HG02870 (cell line): ENCODE measurements around the gene USP47.

Experiments used
- ATAC-seq: cut with Tn5 transposase; IDR thresholded peaks from one replicate; pipeline ENCODE4 v1.9.1; 2021; ENCODE audit warnings: mild to moderate bottlenecking, moderate library complexity; ENCODE audit not compliant: unreplicated experiment

Gene USP47

DNA sequence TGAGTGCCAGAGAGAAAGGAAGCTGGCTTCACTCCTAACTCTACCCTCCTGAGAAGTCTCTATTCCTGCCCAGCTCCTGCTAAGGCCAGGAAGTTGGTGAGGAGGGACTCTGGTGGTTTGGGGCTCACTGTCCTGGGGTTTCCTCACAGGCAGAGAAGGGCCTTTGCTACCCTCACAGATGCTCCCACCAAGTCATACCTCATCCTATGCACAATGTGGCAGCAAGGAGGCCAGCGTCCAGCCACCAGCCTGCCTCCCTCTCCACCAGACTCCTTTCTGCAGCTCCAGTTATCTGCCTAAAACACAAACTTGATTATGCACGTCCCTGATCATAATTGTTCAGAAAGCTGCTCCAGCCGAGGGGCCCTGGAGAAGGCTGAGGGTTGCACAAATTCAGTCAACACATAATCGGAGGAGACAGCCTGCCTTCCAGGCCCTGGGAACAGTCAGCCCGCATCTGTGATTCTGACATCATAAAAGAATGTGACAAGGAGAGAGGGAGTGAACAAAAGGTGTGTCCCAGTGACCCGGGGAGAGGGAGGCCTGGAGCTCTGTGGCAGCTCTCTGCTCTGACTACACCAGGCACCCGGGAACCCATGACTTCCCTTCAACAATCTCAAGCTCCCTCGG, 137.8 kb downstream of the USP47 start:
- ATAC-seq, result no peak

DNA sequence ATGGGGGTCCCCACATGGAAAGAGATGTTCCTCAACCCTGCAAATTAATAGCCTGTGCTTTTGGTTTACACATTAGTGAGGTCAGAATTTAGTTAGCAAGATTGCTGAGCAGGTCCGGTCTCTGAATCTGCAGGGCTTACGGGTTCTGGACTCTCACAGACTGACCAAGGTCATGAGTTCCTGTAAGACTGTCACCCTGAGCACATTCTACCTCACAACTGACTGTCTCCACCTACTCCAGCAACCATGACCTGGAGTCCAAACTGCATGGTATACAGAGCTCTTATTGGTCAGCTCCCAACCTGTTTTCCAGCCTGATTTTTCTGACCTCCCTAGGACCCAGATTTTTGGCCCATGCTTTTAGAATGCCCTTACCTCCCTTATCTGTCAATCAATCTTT, 138.4 kb downstream of the USP47 start:
- no peak for ATAC-seq

DNA sequence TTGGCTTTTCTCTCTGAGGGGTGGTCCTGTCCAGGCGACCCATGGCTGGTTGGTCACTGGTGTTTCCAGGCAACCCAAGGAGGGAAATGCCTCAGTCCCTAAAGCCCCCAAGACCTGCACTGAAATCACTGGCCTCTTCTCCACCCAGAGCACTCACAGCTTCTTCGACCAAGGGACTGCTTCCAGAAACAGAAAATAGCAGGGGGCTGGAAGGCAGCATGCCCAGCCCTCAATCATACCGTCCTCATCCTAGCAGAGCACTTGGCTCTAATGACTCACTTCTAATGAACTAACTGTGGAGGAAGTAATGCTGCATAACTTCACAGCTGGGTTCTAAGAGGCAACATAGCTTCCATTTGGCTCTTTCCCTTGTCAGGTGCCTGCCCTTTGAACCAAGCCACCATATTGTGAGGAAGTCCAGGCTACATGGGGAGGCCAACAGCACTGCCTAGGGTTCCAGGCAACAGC, 139.1 kb downstream of the USP47 start:
- no peak for ATAC-seq

DNA sequence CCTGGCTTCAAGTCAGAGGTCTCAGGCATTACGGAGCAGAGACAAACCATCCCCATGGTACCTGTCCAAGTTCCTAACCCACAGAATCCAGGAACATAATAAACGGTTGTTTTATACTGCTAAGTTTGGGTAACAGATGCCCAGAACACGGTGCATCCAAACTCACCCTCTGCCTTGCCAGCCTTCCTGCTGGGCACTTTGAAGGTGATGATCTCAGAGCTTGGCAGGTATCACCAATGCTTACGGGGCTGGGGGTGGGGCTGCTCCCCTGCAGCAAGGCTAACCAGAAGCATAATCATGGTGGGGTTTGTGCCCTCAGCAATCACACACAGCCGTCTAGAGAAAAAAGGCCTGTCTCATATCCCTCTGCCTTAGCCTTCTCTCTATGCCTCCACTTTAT, 139.6 kb downstream of the USP47 start:
- ATAC-seq, result no peak

DNA sequence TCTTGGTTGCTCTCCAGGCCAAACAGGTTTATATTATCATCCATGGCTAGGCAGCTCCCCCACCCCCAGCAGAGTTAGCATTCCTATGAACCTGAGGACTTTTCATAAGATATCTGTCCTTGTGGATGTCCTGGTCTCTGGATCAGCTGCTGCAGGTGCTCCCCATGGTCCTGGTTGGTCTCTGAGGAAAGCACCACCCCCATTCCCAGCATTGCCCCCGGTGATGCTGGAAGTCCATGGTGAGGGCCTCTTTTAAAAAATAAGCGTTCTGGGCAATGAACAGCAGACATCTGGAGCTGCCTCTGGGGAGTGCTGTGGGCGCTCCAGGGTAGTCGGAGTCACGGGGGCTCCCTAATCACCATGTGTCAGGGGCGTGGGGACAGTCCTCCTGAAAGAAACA, 140.1 kb downstream of the USP47 start:
- ATAC-seq, result no peak

DNA sequence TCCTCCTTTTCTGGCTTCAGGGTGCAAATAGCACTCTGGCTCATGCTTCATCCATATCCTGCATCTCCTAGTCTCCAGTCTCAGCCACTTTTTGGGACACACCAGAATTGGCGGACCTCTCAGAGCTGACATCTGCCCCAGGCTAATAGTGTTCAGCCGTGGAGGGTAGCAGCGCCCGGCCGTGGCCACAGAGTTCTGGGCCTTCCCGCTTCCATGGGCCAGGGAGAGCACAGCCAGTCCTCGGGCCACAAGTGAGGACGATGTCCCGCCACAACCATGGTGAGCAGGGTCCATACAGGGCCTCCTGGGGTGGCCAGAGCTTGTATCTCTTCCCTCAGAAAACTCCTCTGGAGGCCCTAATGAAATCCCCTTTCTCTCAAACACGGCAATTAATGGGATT, 140.7 kb downstream of the USP47 start:
- no peak for ATAC-seq

DNA sequence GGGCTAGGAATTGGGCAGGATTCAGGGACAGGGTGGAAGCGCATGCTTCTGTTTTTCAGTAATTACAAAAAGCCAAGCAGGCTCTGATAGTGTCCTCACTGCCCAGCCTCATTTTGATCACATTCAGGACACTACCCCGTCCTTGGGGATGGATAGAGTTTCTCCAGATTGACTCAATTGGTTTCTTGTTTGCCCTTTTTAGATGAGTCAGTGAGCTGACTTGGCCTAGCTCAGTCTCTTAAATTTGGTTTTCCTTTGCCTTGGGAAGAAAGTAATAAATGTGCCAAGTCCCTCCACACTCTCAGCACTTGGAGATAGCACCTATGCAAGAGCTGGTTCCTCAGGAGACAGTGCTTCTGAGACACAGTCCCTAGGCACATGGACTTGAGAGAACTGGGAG, 141.2 kb downstream of the USP47 start:
- ATAC-seq, result no peak

DNA sequence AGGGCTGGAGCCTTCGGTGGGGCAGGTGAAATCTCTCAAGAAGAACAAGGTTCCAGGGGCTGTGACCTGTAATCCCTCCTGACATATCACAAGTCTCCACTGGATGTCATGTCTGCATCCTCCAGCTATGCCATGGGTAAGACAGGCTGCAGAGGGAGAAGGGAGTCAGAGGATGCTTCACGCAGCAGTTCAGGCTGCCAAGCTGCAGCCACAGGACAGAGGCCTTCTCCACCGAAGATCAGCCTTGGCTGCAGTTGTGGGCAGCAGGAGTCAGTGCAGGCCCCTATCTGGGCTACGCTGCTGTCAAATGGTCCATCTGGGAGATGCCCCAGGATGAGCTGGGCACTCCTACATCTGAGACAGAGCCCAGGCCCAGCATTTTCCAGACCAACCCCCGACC, 141.7 kb downstream of the USP47 start:
- no peak for ATAC-seq

DNA sequence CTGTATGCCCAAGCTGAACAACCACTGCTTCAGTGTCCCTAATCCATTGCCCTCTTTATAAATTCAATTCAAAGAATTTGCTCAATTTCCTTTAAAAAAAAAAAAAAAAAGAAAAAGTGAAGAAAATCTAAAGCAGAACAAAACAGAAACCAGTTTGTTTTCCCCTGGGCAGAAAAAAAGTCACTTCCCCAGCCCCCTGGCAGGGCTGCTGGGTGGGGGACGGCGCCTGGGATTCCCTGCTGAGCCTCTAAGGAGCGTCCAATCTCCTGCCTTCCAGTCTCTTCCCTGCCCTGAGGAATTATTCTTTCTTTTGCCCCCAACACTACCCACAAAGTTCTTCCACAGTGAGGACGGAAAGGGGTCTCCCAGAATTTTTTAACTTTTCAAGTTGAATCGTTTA, 142.8 kb downstream of the USP47 start:
- ATAC-seq, result no peak

DNA sequence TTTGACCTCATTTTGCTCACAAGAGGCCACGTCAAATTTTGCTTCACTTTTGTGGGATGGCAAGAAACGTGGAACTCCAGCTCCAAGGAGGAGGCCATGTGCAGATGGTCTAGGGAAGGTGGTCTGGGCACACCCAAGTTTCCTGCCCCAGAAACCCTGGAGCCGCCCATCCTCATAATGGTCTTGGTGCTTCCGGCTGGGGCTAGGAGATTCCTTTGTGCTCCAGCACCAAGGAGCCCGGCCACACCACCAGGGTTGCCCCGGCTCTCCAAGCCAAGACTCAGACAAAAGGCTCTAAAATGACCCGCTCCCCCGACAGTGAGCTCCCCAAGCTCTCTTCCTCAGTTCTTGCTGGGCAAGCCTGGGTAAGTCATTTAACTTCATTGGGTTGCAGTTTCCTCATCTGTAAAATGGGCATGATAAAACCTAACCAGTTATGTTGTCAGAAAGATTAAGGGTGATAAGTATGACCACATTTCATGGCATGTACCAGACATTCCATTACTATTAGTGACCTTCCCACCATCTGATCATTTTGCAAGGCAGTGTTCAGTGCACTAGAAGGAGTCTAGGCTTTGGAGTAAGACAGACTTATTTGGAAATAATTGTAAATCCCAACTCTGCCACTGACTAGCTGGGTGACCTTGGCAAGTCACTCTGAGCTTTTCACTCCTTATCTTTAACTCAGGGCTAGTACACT, 143.4 kb downstream of the USP47 start:
- no peak for ATAC-seq

DNA sequence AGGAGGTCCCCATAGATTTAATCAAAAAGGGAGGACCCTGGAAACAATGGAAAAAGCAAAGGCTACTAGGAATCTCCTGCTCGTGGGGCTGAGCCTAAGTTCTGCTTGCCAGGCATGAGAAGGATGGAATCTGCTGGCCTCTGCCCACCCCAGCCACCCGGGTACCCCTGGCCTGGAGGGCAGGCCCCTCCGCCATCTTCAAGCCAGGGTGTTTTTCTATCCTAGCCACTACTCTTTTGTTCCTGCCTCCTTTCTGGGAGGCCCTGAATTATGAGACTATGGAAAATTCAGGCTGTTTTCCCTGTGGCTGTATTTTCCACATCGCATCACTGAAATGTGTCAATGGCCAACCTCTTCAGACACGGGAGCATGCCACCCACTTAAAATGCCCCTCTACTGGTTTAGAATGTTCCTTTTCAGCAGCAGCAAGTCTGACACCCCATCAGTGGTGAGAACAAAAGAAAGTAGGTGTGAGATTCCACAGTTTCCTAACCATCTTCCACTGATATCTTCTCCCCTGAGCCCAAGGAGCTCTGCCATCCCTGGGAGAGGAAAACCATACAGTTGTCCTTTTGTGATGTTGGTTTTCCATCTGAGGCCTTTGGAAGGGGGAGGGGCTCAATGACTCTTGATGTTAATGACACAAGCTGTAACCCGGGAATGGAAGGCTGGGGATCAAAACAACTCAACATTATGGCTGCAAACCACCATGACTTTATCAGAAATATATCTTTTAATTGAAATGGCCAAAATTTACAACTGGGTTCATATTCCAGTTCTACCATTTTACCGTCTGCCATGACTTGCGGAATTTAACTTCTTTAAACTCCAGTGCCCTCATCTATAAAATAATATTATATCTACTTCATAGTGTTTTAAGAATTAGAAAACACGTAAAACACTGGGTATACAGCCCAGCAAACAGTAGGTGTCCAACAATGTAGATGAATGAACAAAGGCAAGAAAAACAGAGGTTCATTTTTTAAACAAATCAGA, 144.5 kb downstream of the USP47 start:
- ATAC-seq, result no peak

DNA sequence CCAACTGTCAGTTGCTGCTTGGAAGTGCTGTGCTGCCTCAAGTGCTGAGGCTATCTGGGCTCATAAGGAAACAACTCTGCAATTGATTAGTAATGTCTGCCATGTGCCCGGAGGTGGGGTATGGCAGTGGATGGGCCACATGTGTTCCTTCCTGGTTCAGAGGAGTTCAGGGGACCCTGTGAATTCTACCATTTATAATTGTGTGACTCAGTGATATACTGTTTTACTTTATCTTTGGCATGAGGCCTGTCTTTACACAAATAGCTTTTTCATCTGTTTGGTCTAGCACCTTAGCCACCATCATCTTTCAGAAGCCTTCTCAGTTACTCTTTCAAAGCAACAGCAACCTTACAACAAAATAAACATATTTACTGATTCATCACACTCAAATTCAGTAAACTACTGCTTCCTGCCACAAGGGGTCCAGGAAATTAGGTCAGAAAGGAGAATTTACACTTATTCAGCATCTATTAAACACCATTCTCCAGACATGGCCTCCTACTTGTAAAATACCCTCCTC, 145.8 kb downstream of the USP47 start:
- no peak for ATAC-seq

DNA sequence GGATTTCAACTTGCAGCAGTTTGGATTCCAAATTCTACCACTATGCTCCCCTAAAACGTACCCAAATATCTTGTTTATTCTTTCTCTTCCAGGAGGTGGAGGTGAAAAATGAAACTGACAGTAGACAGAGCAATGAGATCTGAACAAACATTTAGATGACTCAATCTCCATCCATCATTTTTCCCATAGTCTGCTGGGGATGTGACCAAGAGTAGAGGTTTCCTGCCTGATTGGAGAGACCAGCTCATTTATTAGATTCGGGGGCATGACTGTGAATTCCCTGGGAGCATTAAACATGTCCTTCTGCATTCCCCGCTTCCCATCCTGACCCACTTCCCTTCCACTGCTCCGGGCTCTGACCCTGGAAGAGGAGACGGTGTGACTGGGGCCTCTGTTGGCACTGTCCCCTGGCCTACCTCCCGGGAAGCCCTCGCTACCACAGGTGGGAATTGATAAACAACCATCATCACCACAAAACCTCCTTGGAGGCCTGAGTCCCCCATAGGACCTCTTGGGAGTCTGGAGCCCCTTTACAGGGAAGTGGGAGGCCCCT, 146.4 kb downstream of the USP47 start:
- ATAC-seq, result no peak

DNA sequence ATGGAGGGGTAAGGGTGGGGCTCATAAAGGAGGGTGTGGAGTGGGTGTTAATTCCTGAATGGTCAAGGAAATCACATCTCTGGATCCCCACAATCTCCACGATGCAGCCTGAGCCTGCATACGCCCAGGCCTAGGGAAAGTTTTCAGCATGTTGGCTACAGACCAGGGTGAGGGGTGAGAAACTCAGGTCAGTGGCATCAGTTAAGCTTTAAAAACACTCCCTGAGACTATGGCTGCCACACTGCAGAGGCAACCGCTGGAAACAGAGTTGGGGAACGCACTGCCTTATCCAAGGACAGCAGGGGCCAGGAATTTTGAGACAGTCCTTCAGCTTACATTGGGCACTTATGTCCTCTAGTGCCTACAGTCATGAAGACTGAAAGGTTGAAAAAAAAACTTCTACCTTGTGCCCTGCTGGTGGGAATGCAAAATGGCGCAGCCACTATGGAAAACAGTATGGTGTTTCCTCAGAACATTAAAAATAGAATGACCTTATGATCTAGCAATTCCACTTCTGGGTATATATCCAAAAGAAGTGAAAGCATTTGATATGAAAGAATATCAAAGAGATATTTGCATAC, 147.0 kb downstream of the USP47 start:
- ATAC-seq, result no peak

DNA sequence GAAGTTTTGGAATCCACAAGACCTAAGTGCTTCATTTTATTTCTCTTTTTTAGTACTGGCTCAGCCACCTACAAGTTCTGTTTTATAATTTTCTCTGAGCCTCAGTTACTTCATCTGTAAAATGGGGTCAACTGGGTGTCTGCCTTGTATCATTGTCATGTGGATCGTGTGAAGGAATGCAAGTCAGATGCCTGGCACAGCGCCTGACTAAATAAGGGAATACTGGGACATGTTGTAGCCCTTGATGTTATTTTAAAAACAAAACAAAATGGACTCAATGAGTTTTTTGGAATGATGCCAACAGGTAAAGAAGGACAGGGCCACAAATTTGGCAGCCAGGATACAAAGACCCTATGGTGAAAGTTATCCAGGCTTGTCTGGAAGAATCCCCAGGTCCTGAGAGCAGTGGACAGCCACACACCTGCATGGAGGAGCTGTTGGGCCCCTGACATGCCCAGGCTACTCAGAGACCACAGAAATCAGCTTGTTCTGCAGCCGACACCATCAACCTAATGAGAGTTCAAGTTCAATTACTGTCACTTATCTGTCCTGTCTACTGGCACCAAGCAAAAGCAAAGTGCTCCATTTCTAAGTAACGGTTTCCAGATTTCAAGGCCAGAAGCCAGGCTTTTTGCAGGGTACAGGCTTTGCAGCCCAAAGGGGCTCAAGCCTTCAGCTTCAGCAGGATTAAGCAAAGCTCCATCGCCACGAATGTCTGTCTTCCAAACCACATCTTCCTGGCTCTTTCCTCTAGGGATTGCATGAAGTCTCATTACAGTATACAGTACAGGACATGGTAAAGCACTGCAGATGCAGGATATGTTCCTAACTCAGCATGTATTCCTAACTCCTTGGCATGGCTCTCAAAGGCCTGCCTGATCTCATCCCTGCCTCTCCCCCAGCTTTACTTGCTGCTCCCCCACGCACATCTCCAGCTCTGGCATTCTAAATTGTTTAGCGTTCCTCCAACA, 148.3 kb downstream of the USP47 start:
- no peak for ATAC-seq

DNA sequence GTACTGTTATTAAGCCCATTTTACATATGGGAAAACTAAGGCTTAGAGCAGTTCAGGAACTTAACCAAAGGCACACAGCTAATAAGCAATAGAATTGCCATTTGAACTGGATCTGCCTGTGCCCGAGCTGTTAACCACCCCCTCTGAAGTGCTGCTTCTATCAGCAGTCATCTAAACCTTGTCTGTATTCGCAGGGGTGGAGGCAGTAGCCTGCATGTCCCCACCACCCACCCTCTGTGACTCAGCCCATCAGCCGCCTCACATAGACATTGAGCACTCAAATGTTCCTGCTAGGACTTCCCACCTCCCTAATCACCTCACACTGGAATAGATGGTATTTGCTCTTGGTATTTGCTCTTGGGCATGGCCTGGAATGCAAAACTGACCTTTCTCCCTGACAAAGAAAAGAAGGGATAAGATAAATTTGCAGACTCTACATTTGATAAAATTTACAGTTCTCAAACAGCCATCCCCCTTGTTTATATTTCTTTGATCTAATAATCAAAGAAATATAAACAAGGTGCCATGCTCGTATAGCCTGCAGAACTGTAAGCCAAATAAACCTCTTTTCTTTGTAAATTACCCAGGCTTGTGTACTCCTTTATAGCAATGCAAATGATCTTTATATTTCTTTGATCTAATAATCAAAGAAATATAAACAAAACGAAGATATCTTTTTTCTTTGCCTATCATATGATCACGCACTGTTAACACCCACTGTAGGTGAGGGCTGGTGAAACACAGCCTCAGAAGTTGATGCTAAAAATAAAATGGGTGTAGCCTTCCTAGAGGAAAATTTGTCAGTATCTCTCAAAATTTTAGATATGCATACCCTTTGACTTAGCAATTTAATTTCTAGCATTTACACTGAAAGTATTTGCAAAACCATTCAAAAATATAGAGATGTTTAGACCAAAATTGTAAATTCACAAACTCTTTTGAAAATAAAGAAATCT, 150.8 kb downstream of the USP47 start:
- no peak for ATAC-seq

DNA sequence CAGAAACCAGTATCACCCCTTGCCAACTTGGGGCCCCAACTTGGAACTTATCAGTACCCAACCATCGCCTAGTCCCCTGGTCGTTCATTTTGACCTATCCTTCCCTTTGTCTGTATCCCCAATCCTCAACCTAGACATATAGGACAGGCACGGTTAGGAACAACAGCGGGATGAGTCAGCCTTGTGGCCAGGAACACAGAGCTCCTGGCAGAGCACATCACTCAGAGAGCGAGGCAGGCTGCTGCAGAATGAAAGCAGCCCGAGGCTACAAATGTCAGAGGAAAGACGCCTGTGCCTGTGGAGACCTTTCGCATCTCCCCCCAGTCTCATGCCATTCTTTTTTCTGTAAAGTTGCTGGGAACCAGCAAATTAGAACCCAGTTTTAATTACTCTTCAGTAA, 152.1 kb downstream of the USP47 start:
- no peak for ATAC-seq

DNA sequence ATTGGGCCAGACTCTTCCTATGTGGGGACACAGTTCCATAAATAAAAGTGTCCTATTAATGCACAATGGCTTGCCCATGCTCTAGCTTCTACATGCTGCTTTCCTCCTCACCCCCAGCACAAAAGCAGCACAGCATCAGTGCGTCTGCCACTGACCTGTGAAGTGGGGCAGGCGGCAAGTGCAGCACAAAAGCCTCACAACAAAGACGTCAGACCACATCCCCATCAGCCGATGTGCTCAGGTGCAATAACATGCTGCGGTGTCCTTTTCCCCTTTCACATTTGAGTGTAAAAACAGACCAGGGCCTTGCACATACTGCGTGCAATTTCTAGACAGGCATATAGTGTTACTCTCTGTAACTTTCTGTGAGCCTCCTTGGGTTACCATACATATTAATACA, 153.8 kb downstream of the USP47 start:
- ATAC-seq, result no peak
